HepG2 (cell line): ENCODE data around the gene TCF23. TPM values are rescaled to one million over a fixed set of nuclear protein-coding genes. Genes with fewer than 3 reads are reported as not detected.

Source experiments
- ARID3A ChIP-seq: IDR thresholded peaks from 2 replicates; pipeline ENCODE4 v1.6.1; 2012; ENCODE audit warnings: low read depth, low read length, improper control_type of control experiment
- CEBPB ChIP-seq: IDR thresholded peaks from 2 replicates; pipeline ENCODE4 v1.6.1; 2011; ENCODE audit warnings: low read depth, low read length, improper control_type of control experiment, borderline replicate concordance
- FOXA1 ChIP-seq, 2 experiments: fragments of 450-650 bp in 1 of 2; sonication (generic) in 1 of 2; formaldehyde crosslinking in 1 of 2; IDR thresholded peaks; 2 replicates each; pipeline versions ENCODE4 v1.4.0 to v1.6.1; 2016 to 2020; ENCODE audit warnings: missing genetic modification reagents in 1 of 2
- FOXK2 ChIP-seq: fragments of 450-650 bp; IDR thresholded peaks from 2 replicates; pipeline ENCODE4 v1.6.1; 2016
- HMG20A ChIP-seq: IDR thresholded peaks from 2 replicates; pipeline ENCODE4 v1.6.1; 2016; ENCODE audit warnings: borderline replicate concordance
- KLF15 ChIP-seq: sonication (generic); formaldehyde crosslinking; IDR thresholded peaks from 2 replicates; pipeline ENCODE4 v1.8.1; 2023; ENCODE audit warnings: borderline replicate concordance, mild to moderate bottlenecking, inconsistent platforms, missing genetic modification reagents, mixed read lengths
- MBD4 ChIP-seq: IDR thresholded peaks from 2 replicates; pipeline ENCODE4 v1.6.1; 2012; ENCODE audit warnings: low read length, inconsistent platforms, borderline replicate concordance
- MBNL3 ChIP-seq: fragments of 250-450 bp; sonication (Bioruptor Pico); conservative IDR thresholded peaks from 2 replicates; pipeline ENCODE4 v1.8.0; 2022; ENCODE audit warnings: mild to moderate bottlenecking, inconsistent platforms
- MYC ChIP-seq: sonication (generic); formaldehyde crosslinking; IDR thresholded peaks from 2 replicates; pipeline ENCODE4 v1.9.0; 2021; ENCODE audit warnings: missing genetic modification reagents, borderline replicate concordance
- NCOA2 ChIP-seq: sonication (generic); formaldehyde crosslinking; IDR thresholded peaks from 2 replicates; pipeline ENCODE4 v1.8.0; 2022; ENCODE audit warnings: inconsistent platforms
- PHF5A ChIP-seq: IDR thresholded peaks from one replicate; pipeline ENCODE4 v1.6.1; 2018; ENCODE audit warnings: low read depth, missing genetic modification reagents; ENCODE audit not compliant: unreplicated experiment
- PITX1 ChIP-seq: sonication (generic); formaldehyde crosslinking; IDR thresholded peaks from 2 replicates; pipeline ENCODE4 v1.5.1; 2020; ENCODE audit warnings: mild to moderate bottlenecking, missing genetic modification reagents
- SOX5 ChIP-seq: IDR thresholded peaks from 2 replicates; pipeline ENCODE4 v1.6.1; 2016; ENCODE audit warnings: borderline replicate concordance
- SP5 ChIP-seq: IDR thresholded peaks from 2 replicates; pipeline ENCODE4 v1.6.1; 2016; ENCODE audit warnings: low read depth, borderline replicate concordance
- THAP11 ChIP-seq: IDR thresholded peaks from 2 replicates; pipeline ENCODE4 v1.6.1; 2016; ENCODE audit warnings: missing biosample characterization, missing genetic modification reagents
- TMF1 ChIP-seq: sonication (generic); formaldehyde crosslinking; IDR thresholded peaks from 2 replicates; pipeline ENCODE4 v1.8.1; 2022; ENCODE audit warnings: low read depth, missing genetic modification reagents
- ZBTB46 ChIP-seq: sonication (generic); formaldehyde crosslinking; IDR thresholded peaks from 2 replicates; pipeline ENCODE4 v1.4.0; 2020; ENCODE audit warnings: mild to moderate bottlenecking, missing genetic modification reagents, borderline replicate concordance
- ZBTB7B ChIP-seq: sonication (generic); formaldehyde crosslinking; IDR thresholded peaks from 2 replicates; pipeline ENCODE4 v1.4.0; 2020; ENCODE audit warnings: missing genetic modification reagents
- ZFP1 ChIP-seq: IDR thresholded peaks from 2 replicates; pipeline ENCODE4 v1.6.1; 2016
- ZFYVE20 ChIP-seq: sonication (generic); formaldehyde crosslinking; IDR thresholded peaks from 2 replicates; pipeline ENCODE4 v1.8.0; 2023; ENCODE audit warnings: low read depth, mild to moderate bottlenecking, moderate library complexity, missing genetic modification reagents, borderline replicate concordance
- ZMYM3 ChIP-seq: sonication (generic); formaldehyde crosslinking; IDR thresholded peaks from 2 replicates; pipeline ENCODE4 v1.5.1; 2020; ENCODE audit warnings: mild to moderate bottlenecking, missing genetic modification reagents
- ZNF282 ChIP-seq: fragments of 450-650 bp; IDR thresholded peaks from 2 replicates; pipeline ENCODE4 v1.6.1; 2018; ENCODE audit not compliant: partially characterized antibody
- ZNF333 ChIP-seq: sonication (generic); formaldehyde crosslinking; IDR thresholded peaks from 2 replicates; pipeline ENCODE4 v1.4.0; 2020; ENCODE audit warnings: mild to moderate bottlenecking, missing genetic modification reagents, borderline replicate concordance
- ZNF362 ChIP-seq: sonication (generic); formaldehyde crosslinking; IDR thresholded peaks from 2 replicates; pipeline ENCODE4 v1.4.0; 2020; ENCODE audit warnings: missing genetic modification reagents, mild to moderate bottlenecking, borderline replicate concordance
- ZNF431 ChIP-seq: sonication (generic); formaldehyde crosslinking; IDR thresholded peaks from 2 replicates; pipeline ENCODE4 v1.9.0; 2022; ENCODE audit warnings: missing genetic modification reagents, low read depth, mild to moderate bottlenecking, borderline replicate concordance
- ZNF749 ChIP-seq: sonication (generic); formaldehyde crosslinking; IDR thresholded peaks from 2 replicates; pipeline ENCODE4 v1.8.0; 2022; ENCODE audit warnings: mild to moderate bottlenecking, missing genetic modification reagents, moderate library complexity, borderline replicate concordance
- ZNF781 ChIP-seq: sonication (generic); formaldehyde crosslinking; IDR thresholded peaks from 2 replicates; pipeline ENCODE4 v1.5.1; 2020; ENCODE audit warnings: borderline replicate concordance, mild to moderate bottlenecking, missing genetic modification reagents; ENCODE audit errors: not compliant biosample characterization
- polyA plus RNA-seq, 8 experiments: library from polyadenylated mRNA; depleted of rRNA in 3 of 8; stranded (reverse) in 7 of 8; unstranded in 1 of 8; fragments of >200 nt; fragmentation: Illumina TruSeq in 4 of 8; extraction: Trizol in 4 of 8; gene quantifications; 2 replicates each; pipeline versions ENCODE4 v1.2.1 to v1.2.3, GENCODE V29; 2011 to 2016; ENCODE audit warnings: low read depth in 4 of 8, missing spikeins in 1 of 8, mixed read lengths in 1 of 8; ENCODE audit not compliant: insufficient read depth in 1 of 8
- total RNA-seq, 5 experiments: library from RNA; depleted of rRNA; stranded (reverse); fragments of >200 nt; fragmentation: Illumina TruSeq; extraction: Trizol; gene quantifications; 2 replicates each; pipeline ENCODE4 v1.2.3, GENCODE V29; 2016; ENCODE audit warnings: low read depth in 1 of 5

TCF23 gene
- total and polyA plus RNA-seq, 2 of the 13 experiments (the other 11 are each of a cell fraction or from before 2014, with no cell fraction given) = 0.02 to 1.4 TPM

GRCh38 chr2:27194538-27195354, 45.9 kb downstream of the TCF23 start (continued):
- peak; percentile 69; the same call in 1 of the 2 replicates for TF ChIP-seq ZNF362
- TF ChIP-seq MYC (CRISPR knock-in tag) = no peak
- no peak for TF ChIP-seq PITX1
- no peak for TF ChIP-seq MBNL3 (CRISPR knock-in tag)
- TF ChIP-seq ZNF333 = peak; percentile 51; the same call in 1 of the 2 replicates
- TF ChIP-seq SOX5 (CRISPR knock-in tag) = peak; percentile 100
- TF ChIP-seq ZNF282 = no peak
- TF ChIP-seq ZNF749 = no peak
- TF ChIP-seq ZBTB46 (CRISPR knock-in tag) = no peak
- TF ChIP-seq SP5 (CRISPR knock-in tag) = no peak
- no peak for TF ChIP-seq ZFP1
- no peak for TF ChIP-seq ZFYVE20
- peak; percentile 12; the same call in 1 of the 2 replicates for TF ChIP-seq THAP11 (CRISPR knock-in tag)
- peak; percentile 44; the same call in 1 of the 2 replicates for TF ChIP-seq FOXA1 (IDR thresholded peaks at IDR 0.05)
- TF ChIP-seq FOXA1 (CRISPR knock-in tag; IDR thresholded peaks at IDR 0.05) = no peak; the same call in 1 of the 2 replicates
- TF ChIP-seq PHF5A (CRISPR knock-in tag) = no peak
- peak; percentile 68 for TF ChIP-seq ARID3A
- TF ChIP-seq NCOA2 (CRISPR knock-in tag) = peak; percentile 35; the same call in 1 of the 2 replicates
- peak; percentile 84 for TF ChIP-seq CEBPB
- TF ChIP-seq ZNF431 = no peak
- TF ChIP-seq MBD4 = no peak; the same call in 1 of the 2 replicates
- TF ChIP-seq ZBTB7B (CRISPR knock-in tag) = no peak
- TF ChIP-seq ZMYM3 (CRISPR knock-in tag) = 0 out of 2 replicates have a peak, but pooled peaks have one; percentile 44
- no peak for TF ChIP-seq TMF1
- TF ChIP-seq KLF15 (CRISPR knock-in tag) = no peak
- TF ChIP-seq FOXK2 = peak; percentile 72
- peak; percentile 54; the same call in 1 of the 2 replicates for TF ChIP-seq HMG20A (CRISPR knock-in tag)
- no peak for TF ChIP-seq ZNF781 (CRISPR knock-in tag)
